CD4-positive, CD25-positive, alpha-beta regulatory T cell (primary cell): Measurements from ENCODE around the gene FHOD1. TPM values are rescaled to one million over a fixed set of nuclear protein-coding genes. Genes with fewer than 3 reads are reported as not detected.

Experiments used
- polyA plus RNA-seq, 4 donors: library from polyadenylated mRNA; unstranded; fragments of 300-500 nt; fragmentation: Illumina TruSeq; gene quantifications; one replicate each; pipeline ENCODE4 v1.2.3, GENCODE V29; 2021
- total RNA-seq: library from RNA; stranded (reverse); gene quantifications from one replicate; pipeline ENCODE4 v1.2.3, GENCODE V29; 2022

Gene FHOD1
- total and polyA plus RNA-seq, 5 donors from 2014 or later: 1.9 to 34.5 (median 3.6) TPM

Other genes with a start within 250 kb of the FHOD1 start
- gene CBFB, start 218.3 kb downstream of the FHOD1 start, total RNA-seq: 108 TPM
- gene CBFB, start 218.3 kb downstream of the FHOD1 start, polyA plus RNA-seq: 100 to 1,000 TPM in 1 of 4 donors, 10 to 100 TPM in 3; 60.9 to 104 (median 77.2) TPM
- gene PHAF1, start 137.5 kb downstream of the FHOD1 start, total RNA-seq: 19.2 TPM
- 10 to 100 TPM; 10.0 to 12.2 (median 11.4) TPM for gene PHAF1, start 137.5 kb downstream of the FHOD1 start, polyA plus RNA-seq
- gene B3GNT9, start 96.5 kb downstream of the FHOD1 start, total RNA-seq: 3.4 TPM
- gene B3GNT9, start 96.5 kb downstream of the FHOD1 start, polyA plus RNA-seq: 1 to 10 TPM in 3 of 4 donors, under 1 TPM in 1; 0.44 to 1.3 (median 1.2) TPM
- gene TRADD, start 87.6 kb downstream of the FHOD1 start, total RNA-seq: 50.3 TPM
- gene TRADD, start 87.6 kb downstream of the FHOD1 start, polyA plus RNA-seq: 10 to 100 TPM; 66.4 to 92.4 (median 88.1) TPM
- gene FBXL8, start 87.5 kb downstream of the FHOD1 start, total RNA-seq: 16.6 TPM
- 1 to 10 TPM; 2.5 to 6.6 (median 4.0) TPM for gene FBXL8, start 87.5 kb downstream of the FHOD1 start, polyA plus RNA-seq
- 34.4 TPM for gene HSF4, start 82.7 kb downstream of the FHOD1 start, total RNA-seq
- gene HSF4, start 82.7 kb downstream of the FHOD1 start, polyA plus RNA-seq: not detected
- 2.3 TPM for gene NOL3, start 76.9 kb downstream of the FHOD1 start, total RNA-seq
- not detected for gene NOL3, start 76.9 kb downstream of the FHOD1 start, polyA plus RNA-seq
- gene MATCAP1, start 63.5 kb downstream of the FHOD1 start, total RNA-seq: 19.6 TPM
- gene MATCAP1, start 63.5 kb downstream of the FHOD1 start, polyA plus RNA-seq: under 1 TPM in 1 of 4 donors, not detected in 3; 0.80 TPM
- gene EXOC3L1, start 57.3 kb downstream of the FHOD1 start, total RNA-seq: 0.86 TPM
- gene EXOC3L1, start 57.3 kb downstream of the FHOD1 start, polyA plus RNA-seq: under 1 TPM in 2 of 4 donors, not detected in 2; 0.25 to 0.35 TPM
- gene E2F4, start 55.3 kb downstream of the FHOD1 start, total RNA-seq: 63.7 TPM
- 10 to 100 TPM; 46.8 to 54.9 (median 48.9) TPM for gene E2F4, start 55.3 kb downstream of the FHOD1 start, polyA plus RNA-seq
- gene ELMO3, start 48.4 kb downstream of the FHOD1 start, total RNA-seq: 2.2 TPM
- under 1 TPM in 1 of 4 donors, not detected in 3; 0.09 TPM for gene ELMO3, start 48.4 kb downstream of the FHOD1 start, polyA plus RNA-seq
- gene TMEM208, start 20.4 kb downstream of the FHOD1 start, total RNA-seq: 31.0 TPM
- gene TMEM208, start 20.4 kb downstream of the FHOD1 start, polyA plus RNA-seq: 100 to 1,000 TPM in 2 of 4 donors, 10 to 100 TPM in 2; 91.8 to 141 (median 98.7) TPM
- 1.3 TPM for gene SLC9A5, start 1.5 kb upstream of the FHOD1 start, total RNA-seq
- gene SLC9A5, start 1.5 kb upstream of the FHOD1 start, polyA plus RNA-seq: not detected
- gene PLEKHG4, start 32.1 kb upstream of the FHOD1 start, total RNA-seq: 10.0 TPM
- gene PLEKHG4, start 32.1 kb upstream of the FHOD1 start, polyA plus RNA-seq: 1 to 10 TPM; 1.4 to 5.3 (median 2.8) TPM
- not detected for gene KCTD19, start 79.3 kb upstream of the FHOD1 start, total RNA-seq
- gene KCTD19, start 79.3 kb upstream of the FHOD1 start, polyA plus RNA-seq: not detected
- gene LRRC36, start 79.3 kb upstream of the FHOD1 start, total RNA-seq: not detected
- not detected for gene LRRC36, start 79.3 kb upstream of the FHOD1 start, polyA plus RNA-seq
- not detected for gene TPPP3, start 146.0 kb upstream of the FHOD1 start, total RNA-seq
- gene TPPP3, start 146.0 kb upstream of the FHOD1 start, polyA plus RNA-seq: not detected
- gene ZDHHC1, start 169.0 kb upstream of the FHOD1 start, total RNA-seq: not detected
- under 1 TPM in 1 of 4 donors, not detected in 3; 0.60 TPM for gene ZDHHC1, start 169.0 kb upstream of the FHOD1 start, polyA plus RNA-seq
- gene HSD11B2, start 183.6 kb upstream of the FHOD1 start, total RNA-seq: not detected
- not detected for gene HSD11B2, start 183.6 kb upstream of the FHOD1 start, polyA plus RNA-seq
- gene ATP6V0D1, start 233.7 kb upstream of the FHOD1 start, total RNA-seq: 92.5 TPM
- gene ATP6V0D1, start 233.7 kb upstream of the FHOD1 start, polyA plus RNA-seq: 100 to 1,000 TPM; 119 to 141 (median 133) TPM
- gene AGRP, start 236.1 kb upstream of the FHOD1 start, total RNA-seq: not detected
- not detected for gene AGRP, start 236.1 kb upstream of the FHOD1 start, polyA plus RNA-seq